HG02610 (cell line): Measurements from ENCODE around the gene LEMD1.

ENCODE experiments used
- ATAC-seq: cut with Tn5 transposase; IDR thresholded peaks from one replicate; pipeline ENCODE4 v1.9.1; 2021; ENCODE audit warnings: mild to moderate bottlenecking, moderate library complexity; ENCODE audit not compliant: unreplicated experiment

LEMD1 gene

GRCh38 chr1:205337481-205337880 lies 84.4 kb downstream of the LEMD1 start:
- no peak for ATAC-seq

GRCh38 chr1:205335692-205336091 lies 86.2 kb downstream of the LEMD1 start:
- no peak for ATAC-seq

- no peak for ATAC-seq
Measured at GRCh38 chr1:205332015-205332791, 89.7 kb downstream of the LEMD1 start.
